PC-3 (cell line): ENCODE data around the gene APEX1.

Source experiments
- CTCF ChIP-seq: fragments of 300-600 bp; sonication (generic); conservative IDR thresholded peaks from 2 replicates; pipeline ENCODE4 v1.5.1; 2017; ENCODE audit warnings: antibody characterized with exemption, low read depth, mild to moderate bottlenecking, low read length
- EZH2 ChIP-seq: fragments of 300-600 bp; sonication (generic); IDR thresholded peaks from one replicate; pipeline ENCODE4 v1.6.1; 2017; ENCODE audit warnings: antibody characterized with exemption, mild to moderate bottlenecking, low read length; ENCODE audit not compliant: unreplicated experiment
- EZH2phosphoT487 ChIP-seq: fragments of 300-600 bp; sonication (generic); IDR thresholded peaks from 2 replicates; pipeline ENCODE4 v1.6.1; 2018; ENCODE audit warnings: mild to moderate bottlenecking, antibody characterized with exemption, low read length, borderline replicate concordance

- TF ChIP-seq CTCF (no peak), EZH2 (no peak), EZH2phosphoT487 (no peak)
These were observed 37.5 kb upstream of the APEX1 start for GRCh38 chr14:20417250-20418186.
